Measurements from ENCODE around the gene TPST2. TPM values are rescaled to one million over a fixed set of nuclear protein-coding genes. Genes with fewer than 3 reads are reported as not detected.

The TPST2 gene
- total and polyA plus RNA-seq, 10 of the 15 experiments (the other 5 are each of a cell fraction or from before 2014, with no cell fraction given): 6.3 to 33.7 (median 28.4) TPM

- WGBS (ENCODE audit: insufficient coverage, insufficient replicate concordance, low lambda C conversion rate, missing lambda C conversion rate): 73% methylated on average over 4 of the region's 4 CpGs
- intact Hi-C loops (cut with micrococcal nuclease; ENCODE audit: unreplicated experiment) (no loop called here), in situ Hi-C loops (cut with MboI) (no loop called here)
- DNase-seq (ENCODE audit: low read depth, low spot score) (no peak), ATAC-seq (no peak), FAIRE-seq (no peak)
- Histone ChIP-seq H3K4me3 (no peak overlapping the region), H3K27me3 (replicated peaks in 1 of 2; ENCODE audit: control insufficient read depth in 2 of 2, insufficient read depth in 2 of 2, low read length in 1 of 2) (no peaks in the 10 kb centered on the region), H3K9ac (ENCODE audit: control insufficient read depth, insufficient read depth, low read length) (no peak overlapping the region), H3K4me1 (ENCODE audit: control insufficient read depth, insufficient read depth, low read length) (peaks cover 26% of the 10 kb centered on the region), H3K4me2 (ENCODE audit: control insufficient read depth, insufficient read depth) (no peak overlapping the region), H3K9me3 (replicated peaks; ENCODE audit: control insufficient read depth, insufficient read depth, low read length) (no peaks in the 10 kb centered on the region), H3K36me3 (ENCODE audit: control insufficient read depth in 2 of 2, insufficient read depth in 2 of 2, low read length in 1 of 2) (peaks cover 2 to 7% of the 10 kb centered on the region in 2 experiments), H3K27ac (ENCODE audit: control insufficient read depth, insufficient read depth) (no peak overlapping the region), H2AFZ (ENCODE audit: control insufficient read depth, low read depth, low read length) (no peak overlapping the region), H3K79me2 (ENCODE audit: control insufficient read depth, insufficient read depth, low read length) (peaks cover 27% of the 10 kb centered on the region), H4K20me1 (ENCODE audit: control insufficient read depth, insufficient read depth) (no peaks in the 10 kb centered on the region)
- ChIA-PET CTCF (interaction anchor here (0.7 to 1.1 kb wide), 4 partner anchors 26 to 82 kb away, joined by 3 to 4 read pairs (median 4); no protein-coding TSS in a partner anchor), RAD21 (ENCODE audit: unreplicated experiment) (interaction anchor here (1.6 kb wide), 1 partner anchor 8 kb away, joined by 5 read pairs; no protein-coding TSS in a partner anchor), SMC1A (ENCODE audit: uncharacterized antibody, unreplicated experiment) (no interaction called here), POLR2A (interaction anchor here (0.6 to 1.1 kb wide), 2 partner anchors 10 to 58 kb away, joined by 3 read pairs; no protein-coding TSS in a partner anchor)
- BruUV-seq (replicated peaks): no TSS peak
- TF ChIP-seq NKRF (conservative IDR thresholded peaks at IDR 0.05) (no peak), ZBTB33 (IDR thresholded peaks at IDR 0.05) (no peak), SMARCA5 (IDR thresholded peaks at IDR 0.05) (0 out of 2 replicates have a peak, but pooled peaks have one; percentile 45), ATF3 (IDR thresholded peaks at IDR 0.05; ENCODE audit: borderline replicate concordance, extremely low read depth, low read depth, low read length) (no peak), PBX3 (IDR thresholded peaks at IDR 0.05; ENCODE audit: insufficient replicate concordance, low read depth, low read length) (no peak), NR2C1 (IDR thresholded peaks at IDR 0.05) (no peak)
Measured at GRCh38 chr22:26584010-26584409, 5.9 kb downstream of the TPST2 start.
